Upper lobe of left lung (tissue), 6 donors: ENCODE data around the gene INPP5J. TPM values are rescaled to one million over a fixed set of nuclear protein-coding genes. Genes with fewer than 3 reads are reported as not detected.
A peak's percentile ranks its signal among the peaks of the same experiment; 100 is the strongest.

ENCODE experiments used
- ATAC-seq, 2 donors: fragments of 200-7000 bp; cut with Tn5 transposase; one replicate each; pipeline ENCODE4 v1.9.1; 2022; ENCODE audit warnings: mild to moderate bottlenecking in 2 of 2, moderate library complexity in 2 of 2; ENCODE audit not compliant: low FRiP score in 2 of 2
- DNase-seq, 2 donors: peaks; one replicate each; pipeline ENCODE4 v3.0.0-alpha.2; 2019 to 2020
- H3K27ac ChIP-seq, 4 donors: fragments of 200-600 bp; sonication (generic); one replicate each; pipeline ENCODE4 v1.5.1; 2016 to 2019
- H3K27me3 ChIP-seq, 4 donors: fragments of 200-600 bp; sonication (generic); one replicate each; pipeline ENCODE4 v1.5.1; 2017 to 2019
- H3K36me3 ChIP-seq, 4 donors: fragments of 200-600 bp; sonication (generic); one replicate each; pipeline ENCODE4 v1.5.1; 2016 to 2019
- H3K4me1 ChIP-seq, 4 donors: fragments of 200-600 bp; sonication (generic); one replicate each; pipeline ENCODE4 v1.5.1; 2018 to 2019
- H3K4me3 ChIP-seq, 4 donors: fragments of 200-600 bp; sonication (generic); one replicate each; pipeline ENCODE4 v1.5.1; 2017 to 2019; ENCODE audit warnings: mild to moderate bottlenecking in 2 of 4, moderate library complexity in 1 of 4
- H3K9me3 ChIP-seq, 4 donors: fragments of 200-600 bp; sonication (generic); one replicate each; pipeline ENCODE4 v1.5.1; 2018 to 2019
- CTCF ChIP-seq, 6 experiments: fragments of 450-650 bp in 4 of 6; fragments of 200-600 bp in 2 of 6; sonication (generic) in 2 of 6; IDR thresholded peaks; one replicate each; pipeline ENCODE4 v1.5.1; 2016 to 2019; ENCODE audit warnings: antibody characterized with exemption in 6 of 6
- EP300 ChIP-seq, 4 donors: sonication (generic); formaldehyde crosslinking; IDR thresholded peaks; one replicate each; pipeline ENCODE4 v1.5.1; 2017; ENCODE audit warnings: antibody characterized with exemption in 4 of 4, control low read depth in 2 of 4
- POLR2A ChIP-seq, 4 donors: fragments of 450-650 bp; IDR thresholded peaks; one replicate each; pipeline ENCODE4 v1.5.1; 2016 to 2017; ENCODE audit warnings: antibody characterized with exemption in 4 of 4, mild to moderate bottlenecking in 2 of 4
- POLR2AphosphoS5 ChIP-seq, 2 donors: sonication (generic); formaldehyde crosslinking; IDR thresholded peaks; one replicate each; pipeline ENCODE4 v1.5.1; 2017; ENCODE audit warnings: antibody characterized with exemption in 2 of 2
- WGBS, 2 donors: methylation state at CpG; one replicate each; pipeline ENCODE4 v1.1.5; 2017 to 2018; 5-methylcytosine and 5-hydroxymethylcytosine counted together
- total RNA-seq, 6 donors: library from RNA; depleted of rRNA in 4 of 6; stranded (reverse); fragments of >200 nt in 4 of 6; gene quantifications; one replicate each; pipeline versions ENCODE4 v1.1.0 to v1.2.1, GENCODE V29; 2016 to 2021
- donor health status: DM: no; HTN: no; CAD: no; lungs with moderate emphysema.
- donor health status: DM: no; HTN: yes; CAD: no; lungs with severe emphysema.

INPP5J gene
- total RNA-seq, 6 donors from 2014 or later = 3.0 to 28.3 (median 6.2) TPM

DNA sequence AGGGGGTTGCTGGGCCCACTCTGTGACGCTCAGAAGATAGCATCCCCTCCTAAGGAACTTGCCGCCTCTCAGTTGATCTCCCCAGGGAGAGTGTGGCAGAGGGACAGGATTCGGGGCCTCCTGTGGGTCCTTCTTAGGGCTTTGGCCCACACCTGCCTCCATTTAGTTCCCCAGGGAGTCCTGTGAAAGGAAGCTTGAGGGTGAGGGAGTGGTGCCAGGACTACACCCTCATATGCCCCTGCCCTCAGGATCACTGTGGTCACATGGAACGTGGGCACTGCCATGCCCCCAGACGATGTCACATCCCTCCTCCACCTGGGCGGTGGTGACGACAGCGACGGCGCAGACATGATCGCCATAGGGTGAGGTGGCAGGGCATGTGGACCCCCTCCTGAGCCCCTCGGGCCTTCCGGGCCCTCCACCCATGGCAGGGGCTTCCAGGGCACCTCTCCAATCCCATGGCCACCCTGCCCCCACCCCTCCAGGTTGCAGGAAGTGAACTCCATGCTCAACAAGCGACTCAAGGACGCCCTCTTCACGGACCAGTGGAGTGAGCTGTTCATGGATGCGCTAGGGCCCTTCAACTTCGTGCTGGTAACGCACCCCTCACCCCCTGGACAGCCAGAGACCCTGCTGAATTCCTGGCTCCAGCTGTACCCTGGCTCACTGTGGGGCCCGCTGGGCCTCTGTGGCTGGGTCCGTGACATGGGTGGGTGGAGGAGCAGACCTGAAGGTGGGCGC lies 3.5 kb downstream of the INPP5J start:
- TF ChIP-seq POLR2AphosphoS5 (IDR thresholded peaks at IDR 0.05) (no peak), EP300 (IDR thresholded peaks at IDR 0.05) (no peak), POLR2A (IDR thresholded peaks at IDR 0.05) (no peak), CTCF (IDR thresholded peaks at IDR 0.05) (no peak)
- no peaks in the 10 kb centered on the region for H3K27me3 ChIP-seq
- H3K4me3 ChIP-seq = no peak overlapping the region
- no peaks in the 10 kb centered on the region for H3K9me3 ChIP-seq
- DNase-seq = peak in 1 of 2 donors; percentile 44
- peaks cover 6 to 24% (median 16%) of the 10 kb centered on the region in 4 donors for H3K4me1 ChIP-seq
- H3K36me3 ChIP-seq = no peaks in the 10 kb centered on the region
- no peak overlapping the region for H3K27ac ChIP-seq
- ATAC-seq = no peak
- WGBS, 2 donors = 88% methylated on average over 22 of the region's 22 CpGs; no CpG with 5 or more reads in 1 of the 2 donors

GRCh38 chr22:31126869-31127175 lies 4.1 kb downstream of the INPP5J start:
- Histone ChIP-seq H3K4me1 (peaks cover 6 to 29% (median 16%) of the 10 kb centered on the region in 4 donors), H3K27me3 (no peaks in the 10 kb centered on the region), H3K4me3 (no peak overlapping the region), H3K27ac (no peak overlapping the region), H3K36me3 (no peaks in the 10 kb centered on the region), H3K9me3 (no peaks in the 10 kb centered on the region)
- 91 to 92% methylated on average over 9 to 13 of the region's 13 CpGs for WGBS, 2 donors
- no peak for ATAC-seq
- DNase-seq = no peak
- TF ChIP-seq CTCF (IDR thresholded peaks at IDR 0.05) (no peak), EP300 (IDR thresholded peaks at IDR 0.05) (no peak), POLR2A (IDR thresholded peaks at IDR 0.05) (no peak), POLR2AphosphoS5 (IDR thresholded peaks at IDR 0.05) (no peak)

DNA sequence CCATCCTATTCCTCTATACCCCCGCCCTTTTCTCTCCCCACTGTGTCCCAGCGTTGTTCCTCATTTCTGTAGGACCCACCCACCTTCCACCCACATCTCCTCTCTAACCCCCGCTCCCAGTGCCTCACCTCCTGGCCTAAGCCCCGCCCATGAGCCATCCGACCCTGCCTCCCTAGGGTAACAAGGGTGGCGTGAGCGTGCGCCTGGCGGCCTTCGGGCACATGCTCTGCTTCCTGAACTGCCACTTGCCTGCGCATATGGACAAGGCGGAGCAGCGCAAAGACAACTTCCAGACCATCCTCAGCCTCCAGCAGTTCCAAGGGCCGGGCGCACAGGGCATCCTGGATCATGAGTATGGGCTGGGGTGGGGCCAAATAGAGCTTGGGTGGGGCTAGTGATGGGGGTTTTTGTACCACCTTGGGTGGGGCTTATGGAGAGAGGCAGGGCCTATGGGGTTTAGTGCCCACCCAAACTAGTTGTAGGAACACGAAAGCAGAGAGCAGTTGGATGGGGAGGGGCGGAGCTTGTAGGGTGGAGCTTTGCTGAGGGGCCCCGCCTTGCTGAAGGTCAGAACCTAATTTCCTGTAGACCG lies 4.5 kb downstream of the INPP5J start:
- H3K36me3 ChIP-seq = no peaks in the 10 kb centered on the region
- H3K4me1 ChIP-seq = peaks cover 6 to 27% (median 14%) of the 10 kb centered on the region in 4 donors
- no peak for DNase-seq
- H3K9me3 ChIP-seq = no peaks in the 10 kb centered on the region
- no peak for ATAC-seq
- no peak overlapping the region for H3K4me3 ChIP-seq
- H3K27me3 ChIP-seq = no peaks in the 10 kb centered on the region
- WGBS, 2 donors = 50 to 61% methylated on average over 14 to 19 of the region's 19 CpGs
- no peak for TF ChIP-seq EP300 (IDR thresholded peaks at IDR 0.05)
- no peak for TF ChIP-seq CTCF (IDR thresholded peaks at IDR 0.05)
- TF ChIP-seq POLR2AphosphoS5 (IDR thresholded peaks at IDR 0.05) = no peak
- no peak for TF ChIP-seq POLR2A (IDR thresholded peaks at IDR 0.05)
- no peak overlapping the region for H3K27ac ChIP-seq

DNA sequence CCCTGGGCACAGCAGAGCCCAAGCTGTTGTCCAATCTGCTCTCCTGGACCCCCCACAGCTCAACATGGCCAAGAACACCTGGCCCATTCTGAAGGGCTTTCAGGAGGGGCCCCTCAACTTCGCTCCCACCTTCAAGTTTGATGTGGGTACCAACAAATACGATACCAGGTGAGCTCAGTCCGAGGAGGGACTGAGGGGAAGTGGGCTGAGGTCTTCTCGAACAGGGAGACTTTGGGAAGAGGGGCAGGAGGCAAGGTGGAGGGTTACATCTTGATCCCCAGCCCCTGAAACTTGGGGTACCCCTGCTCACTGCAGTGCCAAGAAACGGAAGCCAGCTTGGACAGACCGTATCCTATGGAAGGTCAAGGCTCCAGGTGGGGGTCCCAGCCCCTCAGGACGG lies 5.4 kb downstream of the INPP5J start:
- ATAC-seq (no peak), DNase-seq (no peak)
- TF ChIP-seq CTCF (IDR thresholded peaks at IDR 0.05) = no peak
- Histone ChIP-seq H3K4me3 (no peak overlapping the region), H3K27ac (no peak overlapping the region), H3K27me3 (no peaks in the 10 kb centered on the region), H3K36me3 (no peaks in the 10 kb centered on the region), H3K9me3 (no peaks in the 10 kb centered on the region), H3K4me1 (peaks cover 0 to 19% (median 6%) of the 10 kb centered on the region in 4 donors)
- WGBS, 2 donors = 89 to 92% methylated on average over 7 of the region's 7 CpGs

DNA sequence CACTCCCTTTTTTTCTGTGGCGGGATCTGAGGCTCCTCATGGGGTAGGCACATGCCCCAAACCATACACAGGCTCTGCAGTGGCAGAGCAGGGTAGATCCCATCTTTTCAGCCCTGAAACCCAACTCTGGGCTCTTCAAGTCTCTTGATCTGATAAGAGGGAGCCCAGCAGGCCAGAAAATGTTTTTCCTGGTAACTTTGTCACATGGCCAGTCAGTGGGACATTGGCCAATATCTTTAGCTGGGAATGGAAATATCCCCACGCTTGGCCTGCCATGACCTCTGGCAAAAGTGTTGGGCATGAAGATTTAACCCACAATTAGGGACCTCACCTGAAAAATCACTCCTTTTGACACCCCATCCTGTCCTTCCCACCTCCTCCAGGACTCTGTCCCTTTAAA lies 8.1 kb downstream of the INPP5J start:
- ATAC-seq (no peak), DNase-seq (peak in 1 of 2 donors; percentile 67)
- WGBS, 2 donors = 52 to 89% methylated on average over 1 to 2 of the region's 2 CpGs
- H3K27ac ChIP-seq = peak overlapping the region in 2 of 4 donors; percentile 13 to 67
- no peaks in the 10 kb centered on the region for H3K27me3 ChIP-seq
- peaks cover 0 to 13% (median 6%) of the 10 kb centered on the region in 4 donors for H3K4me1 ChIP-seq
- H3K9me3 ChIP-seq = no peaks in the 10 kb centered on the region
- H3K36me3 ChIP-seq = no peaks in the 10 kb centered on the region
- no peak overlapping the region for H3K4me3 ChIP-seq
- TF ChIP-seq EP300 (IDR thresholded peaks at IDR 0.05) = no peak
- TF ChIP-seq POLR2AphosphoS5 (IDR thresholded peaks at IDR 0.05) = no peak
- TF ChIP-seq POLR2A (IDR thresholded peaks at IDR 0.05) = no peak
- TF ChIP-seq CTCF (IDR thresholded peaks at IDR 0.05) = no peak
